NCI-H345 (cell line): ENCODE measurements around the gene ANXA10.
"Not testable (repeated sequence)": the region's sequence is repeated elsewhere in the genome, so short reads cannot be mapped to it uniquely, and the experiment has no call there.

Experiments
- DNase-seq: peaks from one replicate; lab custom pipeline; 2025; lab: John Stamatoyannopoulos, UW

ANXA10 gene

GRCh38 chr4:168154546-168155277, 62.4 kb downstream of the ANXA10 start:
- DNase-seq = no peak

GRCh38 chr4:168162604-168163003, 70.3 kb downstream of the ANXA10 start:
- no peak for DNase-seq

- DNase-seq = no peak
Measured at GRCh38 chr4:168163106-168163505, 70.8 kb downstream of the ANXA10 start.

GRCh38 chr4:168164045-168164444, 71.7 kb downstream of the ANXA10 start:
- no peak for DNase-seq

- DNase-seq = no peak
Measured at GRCh38 chr4:168164915-168165548, 72.7 kb downstream of the ANXA10 start.

- no peak for DNase-seq
Measured at GRCh38 chr4:168167714-168168284, 75.5 kb downstream of the ANXA10 start.

GRCh38 chr4:168174308-168174707, 82.0 kb downstream of the ANXA10 start:
- DNase-seq = no peak

GRCh38 chr4:168177546-168178149, 85.3 kb downstream of the ANXA10 start:
- no peak for DNase-seq

GRCh38 chr4:168183717-168184571, 91.6 kb downstream of the ANXA10 start:
- DNase-seq = peak; percentile 5

- DNase-seq = no peak
Measured at GRCh38 chr4:168188754-168189153, 96.4 kb downstream of the ANXA10 start.

- no peak for DNase-seq
Measured at GRCh38 chr4:168197926-168198325, 105.6 kb downstream of the ANXA10 start.

- DNase-seq = no peak
Measured at GRCh38 chr4:168199260-168199957, 107.1 kb downstream of the ANXA10 start.

GRCh38 chr4:168200685-168201084, 108.3 kb downstream of the ANXA10 start:
- DNase-seq = no peak

GRCh38 chr4:168203233-168203911, 111.0 kb downstream of the ANXA10 start:
- no peak for DNase-seq

GRCh38 chr4:168208957-168209614, 116.7 kb downstream of the ANXA10 start:
- no peak for DNase-seq

- no peak for DNase-seq
Measured at GRCh38 chr4:168212656-168213055, 120.3 kb downstream of the ANXA10 start.

- not testable (repeated sequence) for DNase-seq
Measured at GRCh38 chr4:168213511-168213910, 121.2 kb downstream of the ANXA10 start.

- no peak for DNase-seq
Measured at GRCh38 chr4:168218645-168219044, 126.3 kb downstream of the ANXA10 start.

- DNase-seq = no peak
Measured at GRCh38 chr4:168220893-168221292, 128.6 kb downstream of the ANXA10 start.

GRCh38 chr4:168221301-168221700, 129.0 kb downstream of the ANXA10 start:
- DNase-seq = peak; percentile 27
